HG03432 (cell line): ENCODE results near the gene DST.

ENCODE experiments used
- ATAC-seq: cut with Tn5 transposase; IDR thresholded peaks from one replicate; pipeline ENCODE4 v1.9.1; 2021; ENCODE audit warnings: mild to moderate bottlenecking, moderate library complexity; ENCODE audit not compliant: unreplicated experiment

Gene DST

DNA sequence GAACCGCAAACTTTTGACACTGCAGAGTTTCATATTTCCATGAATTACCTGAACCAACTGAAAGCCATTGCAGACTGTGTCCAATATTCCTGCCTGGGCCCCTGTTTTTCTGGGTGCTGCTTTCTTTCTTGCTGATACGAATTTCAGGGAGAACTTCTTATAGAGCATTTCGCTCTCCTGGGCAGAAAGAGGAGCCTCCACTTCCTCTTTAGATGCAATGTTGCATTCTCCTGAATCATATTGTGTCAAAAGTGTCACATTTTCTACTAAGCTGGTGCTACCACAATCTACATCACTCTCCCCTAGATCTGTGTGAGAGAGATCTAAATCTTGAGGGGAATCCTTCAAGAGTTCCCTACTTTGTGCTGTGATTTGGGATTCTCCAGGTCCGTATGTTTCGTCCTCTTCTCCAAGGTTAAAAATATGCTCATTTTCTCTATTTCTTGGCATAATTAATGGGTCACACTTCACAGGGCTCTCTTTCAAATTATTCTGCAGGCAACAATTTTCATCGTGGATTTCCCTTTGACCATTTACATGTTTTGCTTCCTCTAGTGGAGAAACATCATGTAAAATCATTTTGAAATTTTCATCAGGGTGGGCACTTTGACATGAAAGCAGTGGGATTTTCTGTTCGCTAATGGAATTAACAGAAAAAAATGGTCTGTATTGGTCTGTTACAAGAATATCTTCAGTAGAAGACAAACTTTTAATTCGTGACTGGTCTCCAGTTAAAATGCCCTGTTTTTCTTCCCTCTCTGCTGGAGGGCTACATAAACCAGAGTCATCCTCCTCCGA, 102.3 kb downstream of the DST start:
- ATAC-seq: no peak

DNA sequence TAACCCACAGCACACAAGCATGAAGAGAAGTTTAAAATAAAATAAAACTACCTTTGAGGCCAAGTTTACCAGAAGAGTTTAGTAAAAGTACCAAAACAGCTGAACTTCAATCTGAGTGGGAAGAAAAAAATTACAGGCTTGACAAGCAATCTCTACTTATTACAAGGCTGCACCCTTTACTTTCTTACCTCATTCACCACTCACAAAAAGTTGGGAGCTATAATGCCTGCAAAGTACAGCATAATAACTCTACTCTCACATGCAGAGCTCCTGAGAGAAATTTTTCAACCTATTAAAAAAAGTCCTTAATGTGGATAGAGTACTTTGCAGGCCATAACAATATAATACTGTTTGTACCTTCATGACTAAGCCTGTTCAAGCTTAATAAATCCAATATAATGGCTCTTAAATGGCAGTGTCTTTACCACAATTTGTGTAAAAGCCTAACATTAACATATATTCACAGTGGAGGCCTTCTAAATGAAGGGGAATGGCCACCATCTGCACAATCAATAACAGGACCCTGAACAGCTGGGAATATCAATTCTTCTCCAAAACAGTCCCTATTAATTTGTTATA, 103.1 kb downstream of the DST start:
- ATAC-seq: no peak

GRCh38 chr6:56538851-56539250, 103.8 kb downstream of the DST start:
- ATAC-seq: no peak

DNA sequence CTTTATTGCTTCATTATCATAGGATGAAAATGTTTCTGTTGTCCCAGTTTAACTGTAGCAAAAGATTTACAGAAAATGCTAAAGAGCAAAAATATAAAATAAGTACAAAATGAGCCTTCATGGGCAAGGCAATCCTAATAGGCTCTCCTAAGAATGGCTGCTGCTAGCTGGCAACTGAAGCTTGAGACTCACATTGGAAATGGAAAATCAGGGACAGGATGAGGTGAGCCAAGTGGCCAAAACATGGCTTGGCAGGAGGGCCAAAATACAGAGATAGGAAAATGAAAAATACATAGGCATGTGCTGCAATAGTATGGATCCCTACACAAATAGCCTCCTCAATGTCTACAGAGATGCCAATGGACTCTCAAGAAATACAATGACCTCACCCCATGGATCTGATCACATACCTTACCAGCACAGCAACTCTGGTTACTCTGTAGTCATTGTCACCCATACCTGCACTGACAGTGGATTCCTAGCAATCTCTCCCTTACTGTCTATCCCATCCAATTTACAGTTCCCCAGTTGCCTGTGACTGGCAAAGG, 105.4 kb downstream of the DST start:
- ATAC-seq: no peak

- ATAC-seq: no peak
Observed at GRCh38 chr6:56536536-56536935, 106.2 kb downstream of the DST start.

- ATAC-seq: no peak
Observed at GRCh38 chr6:56535626-56536025, 107.1 kb downstream of the DST start.

DNA sequence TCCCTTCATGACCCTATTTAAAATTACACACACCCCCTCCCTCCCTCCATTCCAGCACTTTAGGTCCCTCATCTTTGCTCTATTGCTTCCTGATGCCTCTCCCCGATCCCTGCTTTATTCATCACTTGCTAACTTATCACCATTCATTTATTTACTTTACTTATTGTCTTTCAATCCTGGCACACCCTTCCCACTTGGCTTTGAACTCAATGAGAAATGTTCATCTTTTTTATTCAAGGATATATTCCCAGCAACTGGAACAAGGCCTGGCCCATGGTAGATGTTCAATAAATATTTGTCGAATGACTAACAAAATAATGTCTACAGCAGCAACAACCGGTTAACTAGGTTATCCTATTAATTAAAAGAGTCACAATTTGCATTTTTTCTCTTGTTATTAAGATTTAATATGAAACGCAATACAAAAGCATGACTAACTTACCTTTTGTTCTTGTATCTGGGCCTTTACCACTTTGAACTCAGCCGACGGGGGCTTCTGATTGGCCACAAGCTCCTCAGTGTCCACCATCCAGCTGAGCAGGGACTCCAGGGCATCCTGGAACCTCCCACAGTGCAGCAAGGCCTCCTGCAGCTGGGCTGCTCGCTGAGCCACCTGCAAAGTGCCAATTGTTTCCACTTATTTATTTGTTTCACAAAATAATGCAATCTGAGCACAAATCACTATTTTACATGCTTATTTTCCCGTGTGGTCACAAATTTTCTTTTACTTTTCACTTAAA, 107.8 kb downstream of the DST start:
- no peak for ATAC-seq

- no peak for ATAC-seq
Observed at GRCh38 chr6:56532766-56533551, 109.7 kb downstream of the DST start.

DNA sequence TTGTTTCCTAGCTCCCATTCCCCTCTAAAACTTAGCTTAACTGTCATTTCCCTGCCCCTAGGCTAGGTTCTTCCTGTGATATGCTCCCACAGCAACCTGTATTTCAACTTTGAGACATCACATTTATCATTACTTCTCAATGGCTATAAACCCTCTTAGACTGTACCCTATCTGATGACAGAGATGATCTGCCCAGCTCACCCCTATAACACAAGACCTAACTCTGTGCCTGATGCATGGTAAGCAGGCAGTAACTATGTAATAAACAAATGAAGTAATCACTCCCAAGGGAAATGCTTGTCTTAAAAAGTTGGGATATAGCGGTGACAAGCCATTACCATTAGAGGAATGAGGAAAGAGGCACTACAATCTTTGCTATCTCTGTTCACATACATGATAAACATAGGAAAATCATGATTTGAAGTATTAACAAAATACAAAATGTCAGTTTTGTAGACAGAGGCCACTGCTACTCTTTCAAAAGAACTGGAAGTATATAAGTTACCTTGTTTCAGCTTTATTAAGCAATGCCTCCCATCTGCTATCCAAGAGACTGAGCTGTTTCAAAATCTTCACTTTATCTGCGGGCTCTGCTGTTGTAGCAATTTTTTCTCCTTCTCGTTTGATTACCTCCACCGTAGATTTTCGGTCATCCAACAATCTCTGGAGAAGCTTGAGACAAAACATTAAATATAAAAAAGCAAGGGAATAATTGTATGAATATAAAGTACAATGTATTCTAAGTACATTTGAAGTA, 110.7 kb downstream of the DST start:
- ATAC-seq: no peak

DNA sequence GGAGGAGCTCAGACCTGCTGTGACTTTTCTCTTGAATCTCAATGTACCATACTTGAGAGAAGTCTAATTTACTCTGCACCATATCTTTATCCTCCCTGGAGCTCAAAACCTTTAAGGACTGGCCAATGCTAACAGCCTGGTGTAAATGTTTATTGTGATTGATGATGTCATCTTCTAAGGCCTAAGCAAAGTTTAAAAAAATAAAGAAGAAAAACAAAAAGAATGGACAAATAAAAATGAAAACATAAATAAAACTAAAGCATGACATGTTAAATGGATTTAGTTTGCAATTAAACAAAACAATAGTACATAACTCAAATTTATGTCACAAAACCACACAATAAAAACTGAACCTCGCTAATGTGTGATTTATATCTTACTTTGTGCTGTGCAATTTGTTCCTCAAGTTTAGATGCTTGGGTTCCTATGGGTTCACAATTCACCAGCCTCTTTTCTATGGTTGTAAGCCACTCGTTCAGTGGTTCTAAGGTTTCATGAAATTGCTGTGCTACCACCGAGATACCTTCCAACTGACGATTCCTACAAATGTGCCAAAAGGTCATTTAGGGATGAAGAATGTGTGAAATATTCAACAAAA, 113.0 kb downstream of the DST start:
- no peak for ATAC-seq

DNA sequence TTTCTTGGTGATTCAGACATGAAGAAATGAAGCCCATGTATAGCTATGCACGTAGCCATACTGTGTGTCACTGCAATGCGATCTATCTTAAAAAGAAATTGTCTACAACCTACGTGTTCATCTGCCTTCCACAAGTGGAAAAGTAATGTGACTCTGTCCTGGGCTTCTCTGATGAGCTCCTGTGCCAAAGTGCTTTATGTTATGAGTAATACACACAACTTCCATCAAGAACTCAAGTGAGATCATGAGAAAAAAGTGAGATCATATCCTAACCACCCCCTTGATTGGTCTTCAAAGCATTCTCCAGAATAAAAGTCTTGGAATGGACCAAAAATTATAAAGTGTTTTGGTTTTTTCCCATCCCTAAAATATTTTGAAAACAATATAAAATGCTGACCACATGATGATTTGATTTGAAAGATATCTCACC, 114.3 kb downstream of the DST start:
- no peak for ATAC-seq

- ATAC-seq: no peak
Observed at GRCh38 chr6:56527934-56528333, 114.8 kb downstream of the DST start.

DNA sequence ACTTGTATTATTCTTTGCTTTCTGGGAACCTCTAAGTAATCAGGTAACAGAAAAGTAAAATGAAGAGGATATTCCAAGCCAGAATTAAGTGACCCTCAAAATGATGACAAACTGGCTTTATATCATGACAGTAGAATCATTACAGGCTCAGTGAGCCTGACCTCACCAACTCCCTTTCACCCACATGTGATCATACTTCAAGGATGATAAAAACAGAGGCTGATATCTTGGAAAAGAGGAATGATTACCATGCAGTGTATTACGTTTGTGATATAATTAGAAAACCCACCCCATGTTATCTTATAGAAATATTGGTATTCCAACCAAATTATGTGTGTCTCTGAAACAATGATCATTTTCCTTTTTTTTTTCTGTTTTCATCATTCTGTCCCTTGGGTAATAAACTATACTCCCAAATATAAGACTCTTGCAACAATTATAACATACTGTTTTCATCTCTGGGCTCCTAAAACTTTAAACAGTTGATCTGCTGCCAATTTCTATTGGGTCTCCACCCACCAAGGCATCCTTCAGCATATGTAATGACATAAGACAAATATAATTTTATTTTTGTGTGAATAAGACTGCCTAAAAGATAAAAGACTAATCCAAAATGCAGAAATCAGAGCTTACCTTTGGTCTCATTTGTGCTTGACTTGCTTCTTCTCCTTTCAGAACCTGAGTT, 115.7 kb downstream of the DST start:
- ATAC-seq: no peak

DNA sequence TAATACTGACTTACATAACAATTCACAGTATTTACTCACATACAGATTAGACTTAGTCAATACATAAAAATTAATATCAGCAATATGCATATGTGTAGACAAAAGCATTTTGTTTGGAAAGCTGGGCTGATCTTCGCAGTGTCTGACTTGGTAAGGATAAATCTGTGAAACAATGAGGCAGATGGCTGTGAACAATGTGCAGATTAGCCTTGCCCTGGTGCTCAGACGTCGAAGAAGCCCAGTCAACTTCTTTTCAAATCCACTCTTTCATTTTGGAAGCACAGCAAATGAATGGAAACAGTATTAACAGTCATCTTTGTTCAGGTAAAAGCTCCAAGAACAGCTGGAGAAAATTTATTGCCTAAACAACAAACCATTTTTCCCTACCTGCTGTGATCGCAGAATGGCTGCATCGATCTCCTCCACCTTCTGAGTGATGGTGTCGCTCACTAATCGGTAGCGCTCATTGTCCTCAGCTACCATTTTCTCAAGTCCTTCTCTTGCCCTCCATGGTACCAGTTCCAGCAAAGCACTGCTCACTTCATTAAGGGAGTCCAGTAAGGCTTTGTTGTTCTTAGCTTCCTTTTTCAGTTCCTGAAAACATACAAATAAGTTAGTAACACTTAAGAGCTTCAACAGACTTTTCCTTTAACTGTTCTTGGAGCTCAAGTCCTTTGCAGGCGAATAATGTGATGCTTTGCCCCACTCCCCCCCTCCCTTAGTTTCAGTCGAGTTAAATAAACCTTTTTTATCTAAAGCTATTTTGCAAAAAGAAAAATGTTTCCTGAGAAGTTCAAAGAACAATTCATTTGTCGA, 116.5 kb downstream of the DST start:
- ATAC-seq: no peak

- no peak for ATAC-seq
Observed at GRCh38 chr6:56524891-56525703, 117.6 kb downstream of the DST start.

DNA sequence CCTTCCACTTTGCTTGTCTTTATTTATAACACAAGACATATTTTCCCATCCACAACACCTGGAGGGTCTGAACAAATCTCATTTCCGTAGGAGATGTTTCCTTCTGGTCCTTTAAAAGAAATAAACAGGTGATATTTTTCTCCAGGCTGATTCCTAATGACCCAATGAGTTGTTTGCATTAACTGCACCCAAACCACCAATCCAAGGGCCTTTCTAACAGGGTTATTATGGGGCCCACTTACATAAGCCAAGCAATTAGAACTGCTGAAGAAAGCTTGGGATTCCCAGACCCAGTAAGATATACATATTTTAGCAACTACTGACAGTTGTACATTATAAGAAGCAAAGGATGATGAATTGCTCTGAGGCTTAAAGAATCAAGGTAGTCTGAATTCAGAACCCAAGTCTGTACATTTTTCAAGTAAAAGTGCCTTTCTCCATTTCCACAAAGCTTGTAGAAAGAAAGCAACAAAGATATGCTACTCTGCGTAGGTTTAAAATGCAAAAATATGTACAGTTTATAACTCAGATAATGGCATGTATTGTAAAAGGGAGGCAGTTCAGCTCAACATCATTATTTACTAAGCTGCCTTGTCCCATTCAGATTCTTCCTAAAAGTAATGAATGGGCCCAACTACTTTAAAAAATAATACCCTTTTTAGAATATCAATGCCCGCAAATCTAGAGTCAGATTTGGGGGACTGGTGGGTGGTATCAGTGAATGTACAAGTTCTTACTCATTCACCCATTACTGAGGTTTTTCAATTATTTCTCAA, 120.0 kb downstream of the DST start:
- ATAC-seq: no peak

- ATAC-seq: no peak
Observed at GRCh38 chr6:56521976-56522375, 120.7 kb downstream of the DST start.
